Measurements from ENCODE around the gene MAIP1.

MAIP1 gene

DNA sequence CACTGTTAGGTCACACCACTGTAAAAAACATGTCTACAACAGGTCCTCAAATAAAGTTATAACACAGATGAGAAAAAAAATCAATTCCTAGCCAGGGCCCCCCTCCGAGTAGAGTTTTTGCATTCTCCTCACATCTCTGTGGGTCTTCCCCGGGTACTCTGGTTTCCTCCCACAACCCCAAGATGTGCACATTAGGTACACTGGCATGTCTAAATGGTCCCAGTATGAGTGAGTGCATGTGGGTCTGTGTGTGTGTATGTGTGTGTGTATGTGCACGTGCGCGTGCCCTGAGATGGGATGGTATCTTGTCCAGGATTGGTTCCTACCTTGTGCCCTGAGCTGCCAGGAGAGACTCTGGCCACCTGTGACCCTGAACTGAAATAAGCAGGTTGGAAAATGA is 5.0 kb upstream of the MAIP1 start:
- no peak for DNase-seq (ENCODE audit: low spot score)

DNA sequence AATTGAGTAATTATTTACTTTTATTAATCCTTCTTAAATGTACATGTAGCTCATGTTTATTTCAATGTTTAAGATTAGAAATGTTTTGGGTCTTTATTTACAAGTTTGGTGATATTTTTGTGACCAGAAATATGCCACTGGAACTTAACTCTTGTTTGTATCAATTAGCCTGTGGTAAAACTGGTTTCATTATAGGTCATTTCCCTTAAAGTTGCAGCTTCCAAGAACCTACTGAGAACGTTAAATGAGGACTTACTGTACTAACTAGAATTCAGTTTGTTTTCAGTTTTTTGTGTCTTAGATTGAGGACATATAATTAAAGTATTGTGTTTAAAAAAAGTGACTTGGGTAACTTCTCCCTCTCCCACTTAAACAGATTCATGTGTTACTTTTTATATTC is 4.4 kb upstream of the MAIP1 start:
- no peak for DNase-seq (ENCODE audit: low spot score)

DNA sequence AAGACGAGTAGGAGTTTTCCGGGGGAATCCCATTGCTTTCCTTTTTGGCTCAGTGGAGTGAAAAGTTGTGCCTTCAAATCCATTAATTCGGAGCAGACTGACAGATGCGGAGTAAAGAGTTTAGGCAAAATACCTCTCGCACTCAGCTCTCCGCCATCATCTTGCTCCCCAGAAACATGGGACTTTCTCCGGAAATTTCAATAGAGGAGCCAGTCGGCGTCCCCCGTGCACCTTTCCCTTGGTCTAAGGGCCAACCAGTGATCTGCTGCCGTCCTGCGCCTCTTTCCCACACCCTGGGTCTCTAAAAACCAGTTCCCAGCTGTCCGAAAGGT is 409 bp upstream of the MAIP1 start:
- no peak for DNase-seq (ENCODE audit: low spot score)

DNA sequence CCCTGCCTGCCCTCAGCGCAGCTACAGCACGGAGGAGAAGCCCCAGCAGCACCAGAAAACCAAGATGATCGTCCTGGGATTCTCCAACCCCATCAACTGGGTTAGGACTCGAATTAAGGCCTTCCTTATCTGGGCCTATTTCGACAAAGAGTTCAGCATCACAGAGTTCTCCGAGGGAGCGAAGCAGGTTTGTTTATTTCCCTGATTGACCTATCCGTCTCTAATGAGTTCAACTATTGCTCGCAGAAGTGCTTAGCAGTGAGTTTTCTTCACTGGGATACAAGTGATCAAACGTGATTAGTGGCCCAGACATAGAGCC is 639 bp downstream of the MAIP1 start:
- no peak for DNase-seq (ENCODE audit: low spot score)

DNA sequence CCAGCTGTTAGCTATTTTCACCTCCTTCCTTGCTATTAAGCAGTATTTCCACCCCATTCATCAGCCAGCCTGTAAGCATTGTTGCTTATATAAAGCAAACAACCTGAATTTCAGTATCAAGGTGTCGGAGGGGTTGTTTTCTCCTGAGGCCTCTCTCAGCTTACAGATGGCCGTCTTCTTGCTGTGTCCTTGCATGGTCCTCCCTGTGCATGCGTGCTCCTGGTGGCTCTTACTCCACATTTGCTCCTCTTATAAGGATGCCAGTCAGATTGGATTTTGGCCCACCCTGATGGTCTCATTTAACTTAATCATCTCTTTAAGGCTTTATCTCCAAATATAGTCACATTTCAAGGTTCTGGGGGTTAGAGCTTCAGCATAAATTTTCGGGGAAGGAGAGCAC is 2.6 kb downstream of the MAIP1 start:
- DNase-seq (ENCODE audit: low spot score): no peak

DNA sequence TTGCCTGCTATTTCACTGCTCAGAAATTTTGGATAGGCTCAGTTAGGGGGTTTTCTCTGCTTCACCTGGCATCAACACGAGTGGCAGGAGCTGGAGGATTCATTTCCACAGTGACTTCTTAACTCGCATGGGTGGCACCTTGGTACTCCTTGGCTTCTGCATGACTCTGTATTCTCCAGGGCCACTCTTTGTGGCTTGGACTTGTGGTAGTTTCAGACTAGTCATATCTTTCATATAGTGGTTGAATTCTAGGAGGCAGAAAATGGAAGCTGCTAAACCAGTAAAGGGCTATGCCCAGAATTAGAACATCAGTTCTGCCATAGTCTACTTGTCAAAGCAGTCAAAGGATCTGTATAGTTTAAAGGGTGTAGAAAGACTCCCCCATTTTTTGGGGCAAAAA is 6.8 kb downstream of the MAIP1 start:
- DNase-seq (ENCODE audit: low spot score): no peak

DNA sequence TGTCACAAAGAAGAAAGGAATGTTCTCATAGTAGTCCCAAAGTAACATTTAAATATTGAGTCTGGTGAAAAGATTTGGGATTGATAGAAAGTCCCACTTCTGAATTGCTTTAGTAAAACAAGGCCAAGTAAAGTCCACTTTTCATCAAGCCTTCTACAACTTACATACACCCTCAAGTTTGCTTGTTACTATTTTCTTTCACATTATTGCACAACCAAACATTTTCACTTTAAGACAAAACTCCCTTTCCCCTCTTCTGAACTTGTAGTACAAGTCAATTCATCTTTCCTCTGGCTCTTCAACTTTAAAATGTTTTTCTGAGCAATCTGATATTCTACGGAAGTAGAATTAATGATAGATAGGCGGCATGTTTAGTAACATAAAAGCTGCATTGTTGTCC is 11.0 kb downstream of the MAIP1 start:
- DNase-seq (ENCODE audit: low spot score): no peak

DNA sequence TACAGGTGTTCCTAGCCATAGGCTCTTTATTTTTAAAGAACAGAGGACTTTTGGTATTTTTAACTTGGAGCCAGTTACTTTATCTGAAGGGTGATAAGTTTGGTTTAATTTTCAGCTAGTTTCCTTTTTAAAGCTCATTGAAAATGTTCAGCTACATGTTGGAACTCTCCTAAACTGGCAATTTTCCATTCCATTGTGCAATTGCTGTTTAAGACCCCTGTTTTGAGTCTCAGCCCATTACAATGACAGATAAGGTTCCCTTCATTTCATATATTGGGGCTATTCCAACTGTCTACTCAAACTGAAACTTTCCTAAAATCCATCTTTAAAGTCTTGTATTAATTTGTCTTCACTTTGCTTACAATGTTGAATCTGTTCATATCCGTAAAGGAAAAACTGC is 11.6 kb downstream of the MAIP1 start:
- no peak for DNase-seq (ENCODE audit: low spot score)

DNA sequence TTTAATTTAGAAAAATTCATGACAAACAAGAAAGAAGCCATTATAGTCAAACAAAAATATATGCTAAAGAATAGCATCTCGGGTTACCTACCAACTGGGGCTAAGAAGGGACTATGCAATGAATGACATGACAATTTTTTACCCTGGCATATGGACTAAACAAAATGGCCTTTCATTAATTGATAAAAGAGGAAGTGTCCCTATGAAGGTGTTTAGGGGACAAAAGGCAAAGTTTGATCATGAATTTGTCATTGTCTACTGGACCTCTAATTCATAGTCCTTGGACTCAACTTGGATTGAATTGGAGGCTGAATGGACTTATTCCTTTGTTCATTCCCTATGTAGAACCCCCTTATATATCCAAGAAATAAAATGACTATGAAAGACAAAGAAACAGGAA is 12.7 kb downstream of the MAIP1 start:
- DNase-seq (ENCODE audit: low spot score): no peak

DNA sequence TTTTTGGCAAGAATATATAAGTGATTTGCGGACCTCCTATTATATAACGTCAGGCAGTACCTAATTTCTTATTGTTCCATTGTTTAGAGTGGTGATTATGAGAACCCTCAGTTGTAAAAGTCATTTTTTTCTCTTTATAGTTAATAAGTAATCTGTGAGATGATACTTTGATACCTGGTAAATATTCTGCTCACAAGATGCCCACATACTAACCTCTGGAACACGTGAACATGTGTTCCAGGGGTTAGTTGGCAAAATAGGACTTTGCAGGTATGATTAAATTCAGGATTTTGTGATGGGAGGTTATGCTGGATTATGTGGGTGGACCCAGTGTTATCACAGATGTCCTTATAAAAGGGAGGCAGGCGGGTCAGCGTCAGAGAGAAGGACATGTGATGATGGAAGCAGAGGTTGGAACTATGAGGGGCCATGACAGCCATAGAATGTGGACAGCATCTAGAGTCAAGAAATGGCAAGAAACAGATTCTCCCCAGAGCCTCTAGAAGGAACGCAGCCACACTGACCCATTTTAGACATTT is 16.8 kb downstream of the MAIP1 start:
- no peak for DNase-seq (ENCODE audit: low spot score)

DNA sequence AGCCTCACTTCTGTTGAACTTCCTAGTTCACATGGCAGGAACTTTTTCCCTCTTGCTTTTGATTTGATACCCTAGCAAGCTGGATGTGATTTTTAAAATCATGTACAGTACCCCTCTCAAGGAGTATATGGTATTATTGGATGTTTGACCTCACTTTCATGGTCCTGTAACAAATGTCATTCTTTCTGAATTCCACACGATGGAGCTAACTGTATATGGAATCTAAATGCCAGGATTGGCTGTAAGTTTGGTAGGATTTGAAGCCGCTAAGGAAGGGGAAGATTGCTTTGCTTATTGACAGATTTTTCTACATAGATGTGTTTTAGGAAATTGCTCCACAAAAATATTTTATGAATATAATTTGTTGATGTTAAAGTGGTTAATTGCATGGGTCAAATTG is 18.3 kb downstream of the MAIP1 start:
- DNase-seq (ENCODE audit: low spot score): no peak

DNA sequence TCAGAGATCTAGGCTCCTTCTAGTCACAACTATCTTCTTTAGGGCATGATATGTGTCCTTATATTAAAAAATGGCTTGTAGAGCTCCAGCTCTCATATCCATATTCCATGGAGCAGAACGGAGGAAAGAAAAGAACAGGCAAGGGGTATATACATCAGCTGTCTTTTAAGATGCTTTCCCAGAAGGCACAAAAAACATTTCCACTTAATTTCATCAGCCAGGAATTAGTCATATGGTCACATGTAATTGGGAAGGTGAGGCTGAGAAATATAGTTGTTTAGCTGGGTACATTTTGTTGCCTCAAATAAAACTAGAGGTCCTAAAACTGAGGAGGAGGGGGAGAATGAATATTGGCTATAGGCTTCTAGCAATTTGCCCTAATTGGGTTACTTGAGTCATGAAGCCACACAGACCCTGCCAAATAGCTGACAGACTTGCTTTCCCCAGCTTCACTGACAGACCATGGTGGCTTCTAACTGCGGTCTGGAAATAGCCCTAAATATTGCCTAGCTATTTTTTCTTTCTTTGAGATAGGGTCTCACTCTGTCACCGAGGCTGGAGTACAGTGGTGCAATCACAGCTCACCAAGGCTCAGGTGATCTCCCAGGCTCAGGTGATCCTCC is 20.0 kb downstream of the MAIP1 start:
- DNase-seq (ENCODE audit: low spot score): no peak

DNA sequence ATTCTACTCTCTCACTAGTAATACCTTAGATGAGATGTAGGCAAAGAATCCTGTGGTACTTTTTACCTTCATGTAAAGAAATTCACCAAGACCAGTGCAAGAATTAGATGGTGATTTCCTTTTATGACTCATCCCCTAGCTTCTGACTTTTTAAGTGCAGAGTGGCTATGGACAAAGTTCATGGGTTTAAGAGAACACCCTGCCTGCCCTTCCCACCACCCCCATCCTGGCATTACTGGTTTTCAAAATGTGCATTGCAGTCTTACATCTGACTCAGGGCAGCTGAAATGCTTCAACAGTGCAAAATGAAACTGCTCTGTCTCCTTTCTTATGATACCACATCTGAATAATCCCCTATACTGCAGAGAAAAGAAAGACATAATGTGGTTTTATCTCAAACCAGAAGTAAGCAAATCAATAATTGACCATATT is 22.6 kb downstream of the MAIP1 start:
- DNase-seq (ENCODE audit: low spot score): no peak

DNA sequence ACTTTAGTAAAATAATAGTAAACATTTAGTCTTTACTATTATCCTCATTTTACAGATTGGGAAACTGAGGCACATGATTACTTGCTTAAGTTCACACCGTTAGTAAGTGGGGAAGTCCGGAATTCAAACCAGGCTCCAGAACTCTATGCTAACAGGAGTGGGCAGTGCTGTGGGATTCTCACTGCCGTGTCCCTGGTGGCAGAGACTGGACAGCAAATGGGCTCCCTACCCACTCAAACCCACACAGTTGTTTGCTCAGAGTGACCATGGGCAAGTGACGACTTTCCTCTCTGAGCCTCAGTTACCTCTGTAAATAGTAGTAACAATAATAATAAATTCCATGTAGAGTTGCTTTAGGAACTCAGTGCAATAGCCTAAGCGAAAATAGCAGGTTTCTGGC is 24.0 kb downstream of the MAIP1 start:
- no peak for DNase-seq (ENCODE audit: low spot score)

DNA sequence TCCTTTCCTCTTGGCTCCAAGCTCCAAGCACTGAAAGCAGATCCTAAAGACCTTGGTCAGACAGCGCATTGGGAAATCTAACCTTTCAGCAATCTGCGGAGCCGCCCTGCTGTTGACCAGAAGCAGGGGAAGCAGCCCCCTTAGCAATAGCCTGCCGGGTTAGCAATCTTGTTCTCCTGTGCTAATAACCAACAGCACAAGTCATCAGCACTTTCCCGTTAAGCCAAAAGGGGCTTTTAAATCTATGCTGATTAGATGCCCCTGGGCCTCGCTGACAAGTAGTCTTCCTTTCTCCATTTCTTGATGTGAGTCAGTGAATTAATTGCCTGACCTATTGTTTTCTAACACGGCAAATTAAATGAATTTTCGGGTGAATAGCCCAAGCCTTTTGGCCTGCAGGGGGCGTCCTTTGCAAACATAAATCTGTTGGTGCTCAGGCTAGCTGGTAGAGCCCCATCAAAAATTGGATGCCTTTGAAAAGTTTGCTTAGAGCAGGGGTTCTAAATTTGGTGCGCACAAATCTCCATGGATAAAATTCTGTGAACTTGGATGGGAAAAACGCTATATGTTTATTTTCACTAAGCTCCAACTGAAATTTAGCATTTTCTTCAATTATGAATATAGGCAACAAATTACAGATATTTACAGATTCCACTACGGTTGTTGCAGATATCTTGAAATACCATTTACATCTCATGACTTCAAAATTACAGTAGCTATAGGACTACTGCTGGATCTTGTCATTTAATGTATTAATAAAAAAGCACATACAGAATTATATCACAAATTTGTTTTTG is 24.6 kb downstream of the MAIP1 start:
- peak; percentile 30 for DNase-seq (ENCODE audit: low spot score)

DNA sequence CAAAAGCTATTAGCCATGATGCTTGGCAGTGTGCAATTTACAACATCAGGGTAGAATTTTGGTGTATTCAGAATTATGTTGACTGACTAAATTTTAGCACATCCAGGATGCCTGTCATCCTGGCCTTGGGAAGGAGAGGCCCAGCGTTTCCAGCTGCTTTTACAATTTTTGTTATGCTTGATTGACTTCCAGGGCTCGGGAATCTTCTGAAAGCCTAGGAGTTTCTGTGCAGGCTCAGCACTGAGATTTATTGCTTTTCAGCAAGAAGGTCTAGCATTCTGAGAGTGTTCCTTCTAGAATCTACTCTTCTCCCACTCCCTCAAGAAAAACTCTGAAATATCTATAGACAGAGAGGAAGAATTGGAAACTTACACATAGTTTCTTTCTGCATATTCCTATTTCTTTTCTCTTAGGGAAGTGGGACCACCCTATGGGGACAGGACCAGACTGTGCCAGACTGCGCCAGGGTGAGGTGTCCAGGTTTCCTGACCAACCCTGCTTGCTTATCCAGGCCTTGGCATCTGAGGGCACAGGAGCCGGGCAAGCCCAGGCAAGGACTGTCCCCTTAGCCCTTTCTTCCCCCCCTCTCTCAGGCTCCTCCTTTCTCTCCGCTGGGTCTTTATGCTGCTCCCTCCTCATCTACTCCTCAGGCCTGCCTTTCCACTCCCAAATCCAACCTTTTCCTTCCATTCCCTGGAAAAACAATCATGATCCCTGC is 26.9 kb downstream of the MAIP1 start:
- no peak for DNase-seq (ENCODE audit: low spot score)

DNA sequence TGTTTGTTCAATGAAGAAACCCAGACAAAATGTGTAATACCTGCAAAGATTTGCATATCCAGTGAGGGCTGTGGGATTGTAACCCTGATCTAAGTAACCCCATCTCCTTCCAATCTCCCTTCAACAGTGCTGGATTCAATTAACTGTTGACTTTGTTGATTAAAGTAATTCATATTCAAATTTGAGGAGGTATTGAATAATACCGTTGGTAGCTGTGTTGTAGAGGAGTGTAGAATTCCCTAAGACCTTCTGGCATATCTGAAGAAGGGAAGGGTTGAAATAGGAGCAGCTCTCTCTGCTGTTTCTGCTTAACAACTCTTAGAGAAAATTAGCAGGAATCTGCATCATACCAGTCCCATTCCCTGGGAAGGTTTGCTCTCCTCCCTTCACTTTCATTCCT is 28.2 kb downstream of the MAIP1 start:
- DNase-seq (ENCODE audit: low spot score): no peak

DNA sequence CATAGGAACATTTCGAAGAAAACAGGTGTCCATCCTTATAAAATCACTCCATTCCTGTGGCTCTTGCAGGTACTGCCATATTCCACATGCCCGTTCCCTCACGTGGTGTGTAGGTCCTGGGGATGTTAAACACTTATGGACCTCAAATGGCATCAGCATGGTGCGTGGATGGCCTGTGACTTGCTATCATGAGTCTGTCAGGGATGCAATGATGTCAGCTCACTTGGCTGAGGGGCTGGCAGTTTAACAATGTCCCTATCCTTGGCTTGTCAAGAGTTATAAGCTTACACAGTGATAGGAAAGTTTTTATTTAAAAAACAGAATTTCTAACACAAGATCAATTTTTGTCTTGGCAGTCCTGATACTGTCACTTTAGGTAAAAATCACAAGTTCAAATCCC is 28.8 kb downstream of the MAIP1 start:
- DNase-seq (ENCODE audit: low spot score): no peak

DNA sequence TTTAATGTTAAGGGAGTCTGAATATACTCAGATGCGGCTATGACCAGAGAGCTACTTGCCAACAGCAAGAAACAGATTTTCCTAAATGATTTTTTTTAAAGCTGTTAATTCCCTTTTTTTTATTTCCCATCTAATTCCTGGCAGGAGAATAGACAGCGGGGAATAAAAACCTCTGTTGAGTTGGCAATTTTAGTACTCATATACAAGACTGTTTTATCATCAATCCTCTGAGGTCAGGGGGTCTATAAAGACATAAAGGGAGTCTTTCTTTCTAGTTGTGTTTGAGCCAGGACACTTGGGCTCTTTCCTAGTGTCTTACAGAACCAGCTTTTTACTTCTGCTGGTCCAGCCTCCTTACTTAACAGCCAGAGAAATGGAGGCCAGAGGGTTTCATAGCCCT is 29.4 kb downstream of the MAIP1 start:
- no peak for DNase-seq (ENCODE audit: low spot score)

DNA sequence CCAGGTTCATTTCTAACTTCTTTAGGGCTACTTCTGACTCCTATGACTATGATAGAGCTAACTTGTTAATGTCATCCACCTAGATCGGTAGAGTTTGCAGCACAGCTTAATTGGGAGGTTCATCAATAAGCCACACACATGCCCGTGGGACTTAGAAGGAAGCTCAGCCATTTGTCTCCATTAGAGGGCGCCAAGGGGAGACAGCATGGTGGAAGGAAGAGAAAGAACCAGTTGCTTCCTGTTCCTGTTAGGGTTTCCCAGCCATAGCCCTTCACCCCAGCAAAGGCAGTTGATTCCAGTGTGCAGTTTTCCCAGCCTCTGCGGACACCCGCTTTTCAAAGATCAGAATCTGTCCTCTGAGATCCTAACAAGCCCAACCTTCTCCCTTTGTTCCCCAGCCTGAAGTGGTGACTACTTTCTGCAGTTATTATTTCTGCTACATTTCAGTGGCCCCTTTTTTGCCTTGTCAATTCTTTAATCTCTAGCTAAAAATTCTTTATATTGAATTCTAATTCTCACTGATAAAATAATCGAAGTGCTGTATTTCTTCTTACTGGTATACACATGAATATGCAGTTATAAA is 30.3 kb downstream of the MAIP1 start:
- DNase-seq (ENCODE audit: low spot score): peak; percentile 38

DNA sequence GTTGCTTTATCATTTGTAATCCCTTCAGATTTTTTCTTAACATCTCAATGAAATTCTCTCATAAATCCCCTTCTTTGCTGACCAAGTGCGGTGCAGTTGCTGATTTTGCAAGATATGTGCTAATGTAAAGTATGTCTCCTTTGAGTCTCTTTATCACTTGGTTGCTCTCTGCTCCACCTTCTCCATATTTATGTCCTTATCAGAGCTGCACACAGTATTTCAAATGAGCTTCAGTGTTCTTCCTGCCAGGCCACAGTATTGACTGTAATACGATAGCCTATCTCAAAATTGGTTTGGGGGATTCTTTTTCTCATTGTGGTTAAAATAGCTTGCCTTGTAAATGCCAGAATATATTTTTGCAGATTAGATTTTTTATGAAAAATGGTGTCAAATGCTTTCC is 32.2 kb downstream of the MAIP1 start:
- no peak for DNase-seq (ENCODE audit: low spot score)

DNA sequence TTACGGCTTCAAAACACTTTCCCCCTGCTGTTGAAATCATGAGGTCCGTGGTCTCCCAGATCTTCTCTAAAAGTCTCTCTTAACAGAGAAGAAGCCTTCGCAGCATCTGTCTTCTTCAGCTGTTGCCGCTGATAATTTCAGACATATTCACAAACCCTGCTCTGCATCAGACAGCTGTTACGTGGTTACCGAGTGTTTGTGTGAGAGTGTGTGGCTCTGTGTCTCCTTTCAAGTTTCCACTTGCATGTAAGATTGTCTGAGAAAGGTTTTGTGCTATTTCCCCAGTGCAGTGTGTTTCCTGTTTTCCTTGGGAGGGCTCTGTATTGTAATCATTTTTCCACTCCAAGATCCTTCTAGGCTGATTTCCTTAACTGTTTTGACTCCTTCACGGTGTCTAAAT is 32.8 kb downstream of the MAIP1 start:
- no peak for DNase-seq (ENCODE audit: low spot score)

DNA sequence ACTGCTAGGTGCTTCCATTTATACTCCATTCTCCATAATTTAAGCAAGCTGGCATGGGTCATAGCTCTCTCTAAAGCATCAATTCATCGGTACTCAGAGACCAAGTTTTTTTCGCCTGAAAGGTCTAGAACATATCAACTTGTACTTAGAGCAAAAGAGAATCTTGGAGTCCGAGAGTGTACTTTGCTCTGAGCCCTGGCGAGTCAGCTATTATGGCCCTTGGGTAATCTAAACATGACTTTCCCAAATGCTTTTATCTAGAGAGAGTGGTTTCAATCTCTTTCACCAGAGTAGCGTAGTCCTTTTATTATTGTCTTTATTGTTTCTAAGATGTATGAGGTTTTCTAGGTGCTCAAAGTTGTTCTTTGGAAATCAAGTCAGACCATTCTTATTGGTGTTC is 34.4 kb downstream of the MAIP1 start:
- DNase-seq (ENCODE audit: low spot score): no peak
